ENCODE data around the gene FRMD3. TPM values are rescaled to one million over a fixed set of nuclear protein-coding genes. Genes with fewer than 3 reads are reported as not detected.

FRMD3 gene
- total and polyA plus RNA-seq, 4 donors: 0.16 to 0.75 (median 0.48) TPM

DNA sequence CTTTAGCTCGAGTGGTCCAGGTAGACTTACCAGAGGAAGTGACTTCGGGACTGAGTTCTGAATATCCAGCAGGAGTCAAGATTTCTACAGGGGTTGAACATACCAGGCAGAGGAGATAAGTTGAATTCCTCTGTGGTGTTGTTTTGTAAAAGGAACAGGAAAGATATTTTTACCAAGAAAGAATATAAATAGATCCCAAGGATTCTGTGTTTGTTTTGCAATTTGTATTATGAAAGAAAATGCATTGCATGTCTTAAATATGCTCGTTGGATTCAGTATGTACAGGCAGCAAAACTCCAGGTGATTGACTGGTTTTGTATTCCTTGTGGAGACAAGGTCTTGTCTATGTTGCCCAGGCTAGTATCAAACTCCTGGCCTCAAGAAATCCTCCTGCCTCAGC is 197.8 kb downstream of the FRMD3 start (continued):
- TF ChIP-seq, protein P1, sequence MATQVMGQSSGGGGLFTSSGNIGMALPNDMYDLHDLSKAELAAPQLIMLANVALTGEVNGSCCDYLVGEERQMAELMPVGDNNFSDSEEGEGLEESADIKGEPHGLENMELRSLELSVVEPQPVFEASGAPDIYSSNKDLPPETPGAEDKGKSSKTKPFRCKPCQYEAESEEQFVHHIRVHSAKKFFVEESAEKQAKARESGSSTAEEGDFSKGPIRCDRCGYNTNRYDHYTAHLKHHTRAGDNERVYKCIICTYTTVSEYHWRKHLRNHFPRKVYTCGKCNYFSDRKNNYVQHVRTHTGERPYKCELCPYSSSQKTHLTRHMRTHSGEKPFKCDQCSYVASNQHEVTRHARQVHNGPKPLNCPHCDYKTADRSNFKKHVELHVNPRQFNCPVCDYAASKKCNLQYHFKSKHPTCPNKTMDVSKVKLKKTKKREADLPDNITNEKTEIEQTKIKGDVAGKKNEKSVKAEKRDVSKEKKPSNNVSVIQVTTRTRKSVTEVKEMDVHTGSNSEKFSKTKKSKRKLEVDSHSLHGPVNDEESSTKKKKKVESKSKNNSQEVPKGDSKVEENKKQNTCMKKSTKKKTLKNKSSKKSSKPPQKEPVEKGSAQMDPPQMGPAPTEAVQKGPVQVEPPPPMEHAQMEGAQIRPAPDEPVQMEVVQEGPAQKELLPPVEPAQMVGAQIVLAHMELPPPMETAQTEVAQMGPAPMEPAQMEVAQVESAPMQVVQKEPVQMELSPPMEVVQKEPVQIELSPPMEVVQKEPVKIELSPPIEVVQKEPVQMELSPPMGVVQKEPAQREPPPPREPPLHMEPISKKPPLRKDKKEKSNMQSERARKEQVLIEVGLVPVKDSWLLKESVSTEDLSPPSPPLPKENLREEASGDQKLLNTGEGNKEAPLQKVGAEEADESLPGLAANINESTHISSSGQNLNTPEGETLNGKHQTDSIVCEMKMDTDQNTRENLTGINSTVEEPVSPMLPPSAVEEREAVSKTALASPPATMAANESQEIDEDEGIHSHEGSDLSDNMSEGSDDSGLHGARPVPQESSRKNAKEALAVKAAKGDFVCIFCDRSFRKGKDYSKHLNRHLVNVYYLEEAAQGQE (IDR thresholded peaks at IDR 0.05): no peak

DNA sequence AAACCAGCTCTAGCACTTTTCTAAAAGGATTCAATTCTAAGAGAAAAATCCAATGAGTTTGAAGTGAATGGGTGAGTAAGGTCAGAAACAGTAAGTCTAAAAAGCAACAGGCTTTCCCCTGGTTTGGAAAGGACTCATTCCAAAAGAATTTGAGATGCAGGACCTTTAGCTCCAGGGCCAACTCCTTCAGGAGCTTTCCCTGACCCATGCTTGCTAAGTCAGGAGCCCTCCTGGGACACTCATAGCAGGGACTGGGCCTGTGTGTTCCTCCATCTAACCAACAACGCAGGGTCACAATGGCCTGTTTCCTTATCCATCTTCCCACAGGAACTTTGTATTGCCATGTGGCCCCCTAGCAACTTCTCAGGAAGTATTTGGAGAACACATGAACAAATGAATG is 198.8 kb downstream of the FRMD3 start:
- Histone ChIP-seq H3K9ac (ENCODE audit: low read depth in 1 of 2, low read length in 2 of 2) (no peak overlapping the region), H3K4me1 (ENCODE audit: control insufficient read depth in 4 of 4, insufficient read depth in 4 of 4, low read length in 3 of 4) (no peaks in the 10 kb centered on the region), H3K27me3 (ENCODE audit: control insufficient read depth in 4 of 4, insufficient read depth in 4 of 4, low read length in 3 of 4) (no peaks in the 10 kb centered on the region), H3K27ac (ENCODE audit: low read depth in 1 of 2, low read length in 2 of 2) (no peak overlapping the region), H3K36me3 (ENCODE audit: control insufficient read depth in 4 of 4, insufficient read depth in 3 of 4, low read depth in 1 of 4, low read length in 3 of 4) (no peaks in the 10 kb centered on the region), H3K9me3 (ENCODE audit: control insufficient read depth in 4 of 4, low read length in 3 of 4) (no peaks in the 10 kb centered on the region), H3K4me3 (ENCODE audit: low read depth in 1 of 3, low read length in 3 of 3) (no peak overlapping the region)
- no peak for TF ChIP-seq EGR1 (IDR thresholded peaks at IDR 0.05; ENCODE audit: low read depth in 2 of 2)
- TF ChIP-seq JUND (IDR thresholded peaks at IDR 0.05): no peak
- no peak for TF ChIP-seq FOXA1 (IDR thresholded peaks at IDR 0.05)
- no peak for TF ChIP-seq TAF1 (conservative IDR thresholded peaks at IDR 0.05)
- TF ChIP-seq NR2F2 (IDR thresholded peaks at IDR 0.05): no peak
- no peak for TF ChIP-seq GABPA (IDR thresholded peaks at IDR 0.05 in 1 of 2, conservative IDR thresholded peaks at IDR 0.05 in 1 of 2)
- no peak for TF ChIP-seq FOXA2 (IDR thresholded peaks at IDR 0.05)
- no peak for TF ChIP-seq HNF4A (conservative IDR thresholded peaks at IDR 0.05)
- TF ChIP-seq, protein P2, sequence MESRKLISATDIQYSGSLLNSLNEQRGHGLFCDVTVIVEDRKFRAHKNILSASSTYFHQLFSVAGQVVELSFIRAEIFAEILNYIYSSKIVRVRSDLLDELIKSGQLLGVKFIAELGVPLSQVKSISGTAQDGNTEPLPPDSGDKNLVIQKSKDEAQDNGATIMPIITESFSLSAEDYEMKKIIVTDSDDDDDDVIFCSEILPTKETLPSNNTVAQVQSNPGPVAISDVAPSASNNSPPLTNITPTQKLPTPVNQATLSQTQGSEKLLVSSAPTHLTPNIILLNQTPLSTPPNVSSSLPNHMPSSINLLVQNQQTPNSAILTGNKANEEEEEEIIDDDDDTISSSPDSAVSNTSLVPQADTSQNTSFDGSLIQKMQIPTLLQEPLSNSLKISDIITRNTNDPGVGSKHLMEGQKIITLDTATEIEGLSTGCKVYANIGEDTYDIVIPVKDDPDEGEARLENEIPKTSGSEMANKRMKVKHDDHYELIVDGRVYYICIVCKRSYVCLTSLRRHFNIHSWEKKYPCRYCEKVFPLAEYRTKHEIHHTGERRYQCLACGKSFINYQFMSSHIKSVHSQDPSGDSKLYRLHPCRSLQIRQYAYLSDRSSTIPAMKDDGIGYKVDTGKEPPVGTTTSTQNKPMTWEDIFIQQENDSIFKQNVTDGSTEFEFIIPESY (IDR thresholded peaks at IDR 0.05): no peak
- TF ChIP-seq, protein P3, sequence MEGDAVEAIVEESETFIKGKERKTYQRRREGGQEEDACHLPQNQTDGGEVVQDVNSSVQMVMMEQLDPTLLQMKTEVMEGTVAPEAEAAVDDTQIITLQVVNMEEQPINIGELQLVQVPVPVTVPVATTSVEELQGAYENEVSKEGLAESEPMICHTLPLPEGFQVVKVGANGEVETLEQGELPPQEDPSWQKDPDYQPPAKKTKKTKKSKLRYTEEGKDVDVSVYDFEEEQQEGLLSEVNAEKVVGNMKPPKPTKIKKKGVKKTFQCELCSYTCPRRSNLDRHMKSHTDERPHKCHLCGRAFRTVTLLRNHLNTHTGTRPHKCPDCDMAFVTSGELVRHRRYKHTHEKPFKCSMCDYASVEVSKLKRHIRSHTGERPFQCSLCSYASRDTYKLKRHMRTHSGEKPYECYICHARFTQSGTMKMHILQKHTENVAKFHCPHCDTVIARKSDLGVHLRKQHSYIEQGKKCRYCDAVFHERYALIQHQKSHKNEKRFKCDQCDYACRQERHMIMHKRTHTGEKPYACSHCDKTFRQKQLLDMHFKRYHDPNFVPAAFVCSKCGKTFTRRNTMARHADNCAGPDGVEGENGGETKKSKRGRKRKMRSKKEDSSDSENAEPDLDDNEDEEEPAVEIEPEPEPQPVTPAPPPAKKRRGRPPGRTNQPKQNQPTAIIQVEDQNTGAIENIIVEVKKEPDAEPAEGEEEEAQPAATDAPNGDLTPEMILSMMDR (IDR thresholded peaks at IDR 0.05; ENCODE audit: low read depth, low read length, missing input control): no peak
- TF ChIP-seq, protein P1 (IDR thresholded peaks at IDR 0.05): no peak
- no peak for TF ChIP-seq SP1 (IDR thresholded peaks at IDR 0.05)
- TF ChIP-seq HNF4G (IDR thresholded peaks at IDR 0.05): no peak
- TF ChIP-seq RXRA (IDR thresholded peaks at IDR 0.05): no peak
- TF ChIP-seq RAD21 (IDR thresholded peaks at IDR 0.05): no peak
- TF ChIP-seq YY1 (IDR thresholded peaks at IDR 0.05): no peak
- TF ChIP-seq, protein P4, sequence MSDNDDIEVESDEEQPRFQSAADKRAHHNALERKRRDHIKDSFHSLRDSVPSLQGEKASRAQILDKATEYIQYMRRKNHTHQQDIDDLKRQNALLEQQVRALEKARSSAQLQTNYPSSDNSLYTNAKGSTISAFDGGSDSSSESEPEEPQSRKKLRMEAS (IDR thresholded peaks at IDR 0.05): no peak
- DNase-seq (ENCODE audit: low spot score): no peak
- WGBS: 96% methylated on average over 1 of the region's 1 CpG
